Heart left ventricle (tissue), 13 donors: ENCODE data around the gene MFSD2A.

Source experiments
- POLR2A ChIP-seq, 2 donors: fragments of 450-650 bp; IDR thresholded peaks; one replicate each; pipeline ENCODE4 v1.6.1; 2017; ENCODE audit warnings: antibody characterized with exemption in 2 of 2, mild to moderate bottlenecking in 2 of 2, moderate library complexity in 2 of 2
- TF ChIP-seq, protein P1 (sequence below), 12 donors: fragments of 200-600 bp; sonication (generic) in 4 of 12; IDR thresholded peaks; one replicate each; pipeline versions ENCODE4 v1.5.0 to v1.8.0; 2018 to 2022; ENCODE audit warnings: antibody characterized with exemption in 12 of 12, mild to moderate bottlenecking in 5 of 12
- donor health status: ischemic (EF 13 %, LVEDD 7.1; RV severe dilation, severe dysfunction).
- donor health status: DM: no; HTN: yes; CAD: no.
- donor health status: DM: no; HTN: no; CAD: no.
- donor health status: ischemic (EF 25% LVEDD 6.9; RV normal size, moderate dysfunction).
- donor health status: ischemic (EF 25% LVEDD 5.7; RV mildly dilated, moderate dysfunction).
- donor health status: ischemic (EF 35%, LVEDD 5.7; RV mildly dilated, moderate dysfunction).
- donor health status: nonischemic (EF 11% LVEDD 7.7; RV severe dilation, severe dysfunction).
- donor health status: DM: yes; HTN: yes; CAD: no.
- donor health status: PGD.
- donor health status: ischemic (EF 29% LVEDD 5.4; RV normal size, mild dysfunction).
- donor health status: nonischemic (EF 23%, LVEDD 6.1; RV moderate dilation, normal function).

DNA sequence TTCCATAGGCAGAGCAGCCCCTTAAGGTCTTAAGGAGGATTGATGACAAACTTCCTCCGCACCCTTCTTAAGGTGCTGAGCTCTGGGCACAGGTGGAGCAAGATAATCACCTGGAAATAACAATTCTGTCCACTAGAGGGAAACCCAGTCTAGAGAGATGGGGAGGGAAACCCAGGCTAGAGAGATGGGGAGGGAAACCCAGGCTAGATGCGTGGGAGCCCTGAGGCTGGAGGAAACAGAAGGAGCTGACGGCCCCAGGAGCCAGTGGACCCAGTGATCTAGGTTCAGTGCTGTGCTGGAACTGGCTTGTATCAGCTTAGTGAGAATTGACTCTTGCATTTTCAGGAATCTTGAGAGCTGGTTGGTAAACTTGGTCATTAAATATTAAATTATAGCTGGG is 35.4 kb upstream of the MFSD2A start:
- no peak for TF ChIP-seq POLR2A (IDR thresholded peaks at IDR 0.05)
- TF ChIP-seq, protein P1, sequence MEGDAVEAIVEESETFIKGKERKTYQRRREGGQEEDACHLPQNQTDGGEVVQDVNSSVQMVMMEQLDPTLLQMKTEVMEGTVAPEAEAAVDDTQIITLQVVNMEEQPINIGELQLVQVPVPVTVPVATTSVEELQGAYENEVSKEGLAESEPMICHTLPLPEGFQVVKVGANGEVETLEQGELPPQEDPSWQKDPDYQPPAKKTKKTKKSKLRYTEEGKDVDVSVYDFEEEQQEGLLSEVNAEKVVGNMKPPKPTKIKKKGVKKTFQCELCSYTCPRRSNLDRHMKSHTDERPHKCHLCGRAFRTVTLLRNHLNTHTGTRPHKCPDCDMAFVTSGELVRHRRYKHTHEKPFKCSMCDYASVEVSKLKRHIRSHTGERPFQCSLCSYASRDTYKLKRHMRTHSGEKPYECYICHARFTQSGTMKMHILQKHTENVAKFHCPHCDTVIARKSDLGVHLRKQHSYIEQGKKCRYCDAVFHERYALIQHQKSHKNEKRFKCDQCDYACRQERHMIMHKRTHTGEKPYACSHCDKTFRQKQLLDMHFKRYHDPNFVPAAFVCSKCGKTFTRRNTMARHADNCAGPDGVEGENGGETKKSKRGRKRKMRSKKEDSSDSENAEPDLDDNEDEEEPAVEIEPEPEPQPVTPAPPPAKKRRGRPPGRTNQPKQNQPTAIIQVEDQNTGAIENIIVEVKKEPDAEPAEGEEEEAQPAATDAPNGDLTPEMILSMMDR (IDR thresholded peaks at IDR 0.05), result peak in 11 of 12 donors; percentile 29 to 53 (median 43)
